ENCODE data around the gene THBS4.

The THBS4 gene

GRCh38 chr5:80119372-80119771 lies 84.2 kb downstream of the THBS4 start:
- no peak overlapping the region for H3K27ac ChIP-seq
- DNase-seq = no peak
- intact Hi-C loops (cut with DNase I; ENCODE audit: low total_unique reads) = no loop called here
- H3K4me1 ChIP-seq = no peaks in the 10 kb centered on the region
- no peaks in the 10 kb centered on the region for H3K9me3 ChIP-seq
- no peak overlapping the region for H3K4me3 ChIP-seq
- TF ChIP-seq CTCF (IDR thresholded peaks at IDR 0.05) = no peak
- H3K36me3 ChIP-seq = no peaks in the 10 kb centered on the region
- H3K27me3 ChIP-seq = no peaks in the 10 kb centered on the region

GRCh38 chr5:80122579-80122978 lies 87.4 kb downstream of the THBS4 start:
- TF ChIP-seq CTCF (IDR thresholded peaks at IDR 0.05) = no peak
- Histone ChIP-seq H3K9me3 (no peaks in the 10 kb centered on the region), H3K36me3 (no peaks in the 10 kb centered on the region), H3K4me1 (no peaks in the 10 kb centered on the region), H3K27ac (no peak overlapping the region), H3K4me3 (no peak overlapping the region), H3K27me3 (no peaks in the 10 kb centered on the region)
- intact Hi-C loops (cut with DNase I; ENCODE audit: low total_unique reads) = no loop called here
- DNase-seq = peak in 1 of 2 donors; percentile 41

- Histone ChIP-seq H3K4me3 (no peak overlapping the region), H3K27ac (no peak overlapping the region), H3K4me1 (no peaks in the 10 kb centered on the region), H3K27me3 (no peaks in the 10 kb centered on the region), H3K36me3 (no peaks in the 10 kb centered on the region), H3K9me3 (no peaks in the 10 kb centered on the region)
- TF ChIP-seq CTCF (IDR thresholded peaks at IDR 0.05) = no peak
- intact Hi-C loops (cut with DNase I; ENCODE audit: low total_unique reads) = no loop called here
- DNase-seq = no peak
These were observed 89.2 kb downstream of the THBS4 start for GRCh38 chr5:80124121-80124918.

- H3K4me3 ChIP-seq = no peak overlapping the region
- no peaks in the 10 kb centered on the region for H3K27me3 ChIP-seq
- no peak overlapping the region for H3K27ac ChIP-seq
- intact Hi-C loops (cut with DNase I; ENCODE audit: low total_unique reads) = no loop called here
- no peak for TF ChIP-seq CTCF (IDR thresholded peaks at IDR 0.05)
- H3K36me3 ChIP-seq = no peaks in the 10 kb centered on the region
- no peaks in the 10 kb centered on the region for H3K9me3 ChIP-seq
- H3K4me1 ChIP-seq = no peaks in the 10 kb centered on the region
- no peak for DNase-seq
These were observed 90.1 kb downstream of the THBS4 start for GRCh38 chr5:80125022-80125961.

- H3K4me1 ChIP-seq = no peaks in the 10 kb centered on the region
- no peaks in the 10 kb centered on the region for H3K9me3 ChIP-seq
- DNase-seq = no peak
- TF ChIP-seq CTCF (IDR thresholded peaks at IDR 0.05) = no peak
- no peak overlapping the region for H3K27ac ChIP-seq
- no peak overlapping the region for H3K4me3 ChIP-seq
- no peaks in the 10 kb centered on the region for H3K36me3 ChIP-seq
- intact Hi-C loops (cut with DNase I; ENCODE audit: low total_unique reads) = no loop called here
- no peaks in the 10 kb centered on the region for H3K27me3 ChIP-seq
These were observed 90.9 kb downstream of the THBS4 start for GRCh38 chr5:80125962-80126480.
